ENCODE results near the gene DSE. TPM values are rescaled to one million over a fixed set of nuclear protein-coding genes. Genes with fewer than 3 reads are reported as not detected.
"Not testable (repeated sequence)": the region's sequence is repeated elsewhere in the genome, so short reads cannot be mapped to it uniquely, and the experiment has no call there.

DSE gene
- total RNA-seq, 1 experiment from 2014 or later = 5.4 TPM

DNA sequence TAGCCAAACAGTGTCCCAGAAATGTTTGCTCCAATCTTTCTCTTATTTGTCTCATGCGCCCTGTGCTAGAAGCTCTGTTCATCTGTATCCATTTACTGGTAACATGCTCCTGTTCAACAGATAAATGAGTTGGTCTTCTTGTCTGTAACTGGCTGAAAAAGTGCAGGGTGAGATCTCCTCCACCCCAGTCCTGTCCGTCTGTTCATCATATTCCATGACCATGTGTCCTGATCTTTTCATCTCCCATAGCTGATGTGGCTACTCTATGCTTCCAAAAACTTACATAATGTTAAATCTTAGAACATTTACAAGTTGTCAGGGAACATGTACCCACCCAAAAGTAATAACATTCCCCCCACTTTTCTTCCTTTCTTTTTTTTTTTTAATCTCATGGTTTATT is 31.8 kb upstream of the DSE start:
- POLR2A ChIA-PET = no interaction called here
- CTCF ChIA-PET = no interaction called here
- Histone ChIP-seq H3K9me3 (ENCODE audit: control insufficient read depth, insufficient read depth, low read depth, low read length) (no peaks in the 10 kb centered on the region), H3K27ac (ENCODE audit: low read length) (no peak overlapping the region), H3K4me3 (ENCODE audit: low read depth in 2 of 2, low read length in 2 of 2) (no peak overlapping the region), H3K36me3 (ENCODE audit: control insufficient read depth, insufficient read depth, low read length) (no peaks in the 10 kb centered on the region), H3K4me1 (ENCODE audit: control insufficient read depth, insufficient read depth, low read length) (no peaks in the 10 kb centered on the region), H3K27me3 (ENCODE audit: control insufficient read depth, insufficient read depth, low read length) (no peaks in the 10 kb centered on the region)
- BruUV-seq (replicated peaks) = no TSS peak
- in situ Hi-C loops (cut with HindIII; ENCODE audit: low pct_unique_long_range_greater_than_20kb, low sequenced_read_pairs) (no loop called here), intact Hi-C loops (cut with micrococcal nuclease; ENCODE audit: unreplicated experiment) (no loop called here)
- ATAC-seq (no peak), DNase-seq (ENCODE audit: low read depth, low spot score) (no peak)
- TF ChIP-seq, protein P1, sequence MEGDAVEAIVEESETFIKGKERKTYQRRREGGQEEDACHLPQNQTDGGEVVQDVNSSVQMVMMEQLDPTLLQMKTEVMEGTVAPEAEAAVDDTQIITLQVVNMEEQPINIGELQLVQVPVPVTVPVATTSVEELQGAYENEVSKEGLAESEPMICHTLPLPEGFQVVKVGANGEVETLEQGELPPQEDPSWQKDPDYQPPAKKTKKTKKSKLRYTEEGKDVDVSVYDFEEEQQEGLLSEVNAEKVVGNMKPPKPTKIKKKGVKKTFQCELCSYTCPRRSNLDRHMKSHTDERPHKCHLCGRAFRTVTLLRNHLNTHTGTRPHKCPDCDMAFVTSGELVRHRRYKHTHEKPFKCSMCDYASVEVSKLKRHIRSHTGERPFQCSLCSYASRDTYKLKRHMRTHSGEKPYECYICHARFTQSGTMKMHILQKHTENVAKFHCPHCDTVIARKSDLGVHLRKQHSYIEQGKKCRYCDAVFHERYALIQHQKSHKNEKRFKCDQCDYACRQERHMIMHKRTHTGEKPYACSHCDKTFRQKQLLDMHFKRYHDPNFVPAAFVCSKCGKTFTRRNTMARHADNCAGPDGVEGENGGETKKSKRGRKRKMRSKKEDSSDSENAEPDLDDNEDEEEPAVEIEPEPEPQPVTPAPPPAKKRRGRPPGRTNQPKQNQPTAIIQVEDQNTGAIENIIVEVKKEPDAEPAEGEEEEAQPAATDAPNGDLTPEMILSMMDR (IDR thresholded peaks at IDR 0.05) = no peak
- TF ChIP-seq POLR2AphosphoS5 (IDR thresholded peaks at IDR 0.05; ENCODE audit: low read depth, low read length) = no peak
- TF ChIP-seq SIN3A (IDR thresholded peaks at IDR 0.05; ENCODE audit: borderline replicate concordance, insufficient read depth, low read depth, low read length) = no peak
- TF ChIP-seq TCF7L2 (IDR thresholded peaks at IDR 0.05; ENCODE audit: low read depth, low read length) = no peak
- TF ChIP-seq, protein P2, sequence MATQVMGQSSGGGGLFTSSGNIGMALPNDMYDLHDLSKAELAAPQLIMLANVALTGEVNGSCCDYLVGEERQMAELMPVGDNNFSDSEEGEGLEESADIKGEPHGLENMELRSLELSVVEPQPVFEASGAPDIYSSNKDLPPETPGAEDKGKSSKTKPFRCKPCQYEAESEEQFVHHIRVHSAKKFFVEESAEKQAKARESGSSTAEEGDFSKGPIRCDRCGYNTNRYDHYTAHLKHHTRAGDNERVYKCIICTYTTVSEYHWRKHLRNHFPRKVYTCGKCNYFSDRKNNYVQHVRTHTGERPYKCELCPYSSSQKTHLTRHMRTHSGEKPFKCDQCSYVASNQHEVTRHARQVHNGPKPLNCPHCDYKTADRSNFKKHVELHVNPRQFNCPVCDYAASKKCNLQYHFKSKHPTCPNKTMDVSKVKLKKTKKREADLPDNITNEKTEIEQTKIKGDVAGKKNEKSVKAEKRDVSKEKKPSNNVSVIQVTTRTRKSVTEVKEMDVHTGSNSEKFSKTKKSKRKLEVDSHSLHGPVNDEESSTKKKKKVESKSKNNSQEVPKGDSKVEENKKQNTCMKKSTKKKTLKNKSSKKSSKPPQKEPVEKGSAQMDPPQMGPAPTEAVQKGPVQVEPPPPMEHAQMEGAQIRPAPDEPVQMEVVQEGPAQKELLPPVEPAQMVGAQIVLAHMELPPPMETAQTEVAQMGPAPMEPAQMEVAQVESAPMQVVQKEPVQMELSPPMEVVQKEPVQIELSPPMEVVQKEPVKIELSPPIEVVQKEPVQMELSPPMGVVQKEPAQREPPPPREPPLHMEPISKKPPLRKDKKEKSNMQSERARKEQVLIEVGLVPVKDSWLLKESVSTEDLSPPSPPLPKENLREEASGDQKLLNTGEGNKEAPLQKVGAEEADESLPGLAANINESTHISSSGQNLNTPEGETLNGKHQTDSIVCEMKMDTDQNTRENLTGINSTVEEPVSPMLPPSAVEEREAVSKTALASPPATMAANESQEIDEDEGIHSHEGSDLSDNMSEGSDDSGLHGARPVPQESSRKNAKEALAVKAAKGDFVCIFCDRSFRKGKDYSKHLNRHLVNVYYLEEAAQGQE (IDR thresholded peaks at IDR 0.05; ENCODE audit: insufficient read depth in 1 of 2, low read depth in 2 of 2, low read length in 1 of 2) = no peak

DNA sequence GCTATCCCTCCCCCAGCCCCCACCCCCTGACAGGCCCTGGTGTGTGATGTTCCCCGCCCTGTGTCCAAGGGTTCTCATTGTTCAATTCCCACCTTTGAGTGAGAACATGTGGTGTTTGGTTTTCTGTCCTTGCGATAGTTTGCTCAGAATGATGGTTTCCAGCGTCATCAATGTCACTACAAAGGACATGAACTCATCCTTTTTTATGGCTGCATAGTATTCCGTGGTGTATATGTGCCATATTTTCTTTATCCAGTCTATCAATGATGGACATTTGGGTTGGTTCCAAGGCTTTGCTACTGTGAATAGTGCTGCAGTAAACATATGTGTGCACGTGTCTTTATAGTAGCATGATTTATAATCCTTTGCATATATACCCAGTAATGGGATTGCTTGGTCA is 30.1 kb upstream of the DSE start:
- BruUV-seq (replicated peaks); in situ Hi-C loops (cut with HindIII; ENCODE audit: low pct_unique_long_range_greater_than_20kb, low sequenced_read_pairs); H3K9me3 ChIP-seq (ENCODE audit: control insufficient read depth, insufficient read depth, low read depth, low read length); intact Hi-C loops (cut with micrococcal nuclease; ENCODE audit: unreplicated experiment); H3K27me3 ChIP-seq (ENCODE audit: control insufficient read depth, insufficient read depth, low read length); H3K4me3 ChIP-seq (ENCODE audit: low read depth in 2 of 2, low read length in 2 of 2); DNase-seq (ENCODE audit: low read depth, low spot score); H3K27ac ChIP-seq (ENCODE audit: low read length); H3K36me3 ChIP-seq (ENCODE audit: control insufficient read depth, insufficient read depth, low read length); H3K4me1 ChIP-seq (ENCODE audit: control insufficient read depth, insufficient read depth, low read length); CTCF ChIA-PET; POLR2A ChIA-PET; ATAC-seq: not testable (repeated sequence)

DNA sequence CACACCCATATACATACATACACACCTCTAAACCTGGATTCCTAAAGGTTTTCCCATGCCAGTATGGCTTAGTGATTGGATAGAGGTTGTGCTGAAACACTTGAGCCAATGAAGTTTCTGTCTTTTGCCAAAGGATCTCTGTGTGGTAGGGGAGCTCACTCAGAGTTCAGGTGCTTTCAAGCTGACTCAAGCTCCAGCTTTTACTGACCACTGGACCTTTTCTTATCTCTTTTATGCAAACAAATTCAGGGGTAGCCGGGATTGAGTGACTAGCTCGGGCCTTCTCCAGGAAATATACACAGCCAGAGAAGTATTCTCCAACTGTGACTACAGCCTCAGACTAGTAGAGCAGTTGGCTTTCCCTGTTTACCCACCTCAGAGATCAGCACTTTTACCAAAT is 21.5 kb upstream of the DSE start:
- no peak overlapping the region for H3K4me3 ChIP-seq (ENCODE audit: low read depth in 2 of 2, low read length in 2 of 2)
- ChIA-PET CTCF (no interaction called here), POLR2A (interaction anchor here (0.6 kb wide), 1 partner anchor 437 kb away, joined by 3 read pairs; no protein-coding TSS in a partner anchor)
- ATAC-seq = no peak
- BruUV-seq (replicated peaks) = no TSS peak
- no peak for DNase-seq (ENCODE audit: low read depth, low spot score)
- H3K9me3 ChIP-seq (ENCODE audit: control insufficient read depth, insufficient read depth, low read depth, low read length) = no peaks in the 10 kb centered on the region
- intact Hi-C loops (cut with micrococcal nuclease; ENCODE audit: unreplicated experiment) (no loop called here), in situ Hi-C loops (cut with HindIII; ENCODE audit: low pct_unique_long_range_greater_than_20kb, low sequenced_read_pairs) (no loop called here)
- no peaks in the 10 kb centered on the region for H3K4me1 ChIP-seq (ENCODE audit: control insufficient read depth, insufficient read depth, low read length)
- no peak for TF ChIP-seq SIN3A (IDR thresholded peaks at IDR 0.05; ENCODE audit: borderline replicate concordance, insufficient read depth, low read depth, low read length)
- TF ChIP-seq, protein P1 (IDR thresholded peaks at IDR 0.05) = no peak
- TF ChIP-seq, protein P2 (IDR thresholded peaks at IDR 0.05; ENCODE audit: insufficient read depth in 1 of 2, low read depth in 2 of 2, low read length in 1 of 2) = no peak
- no peak for TF ChIP-seq TCF7L2 (IDR thresholded peaks at IDR 0.05; ENCODE audit: low read depth, low read length)
- no peaks in the 10 kb centered on the region; the same call in 1 of the 2 replicates for H3K27me3 ChIP-seq (ENCODE audit: control insufficient read depth, insufficient read depth, low read length)
- no peak overlapping the region for H3K27ac ChIP-seq (ENCODE audit: low read length)
- no peaks in the 10 kb centered on the region for H3K36me3 ChIP-seq (ENCODE audit: control insufficient read depth, insufficient read depth, low read length)

All from Panc1 (cell line).